ENCODE results near the gene PDCL2.
"Not testable (repeated sequence)": the region's sequence is repeated elsewhere in the genome, so short reads cannot be mapped to it uniquely, and the experiment has no call there.

Gene PDCL2

GRCh38 chr4:55600640-55601039 is 8.6 kb upstream of the PDCL2 start:
- Histone ChIP-seq H3K9ac (ENCODE audit: low read depth in 1 of 2, low read length in 2 of 2) (no peak overlapping the region), H3K4me3 (ENCODE audit: low read length in 2 of 2) (no peak overlapping the region), H3K27ac (ENCODE audit: low read depth in 2 of 2, low read length in 2 of 2) (no peak overlapping the region), H3K36me3 (ENCODE audit: control insufficient read depth in 2 of 2, insufficient read depth in 2 of 2, low read length in 2 of 2) (no peaks in the 10 kb centered on the region), H3K27me3 (ENCODE audit: control insufficient read depth in 2 of 2, insufficient read depth in 2 of 2, low read length in 2 of 2) (no peaks in the 10 kb centered on the region), H3K9me3 (ENCODE audit: control insufficient read depth in 2 of 2, low read length in 2 of 2) (no peaks in the 10 kb centered on the region), H3K4me1 (ENCODE audit: control insufficient read depth in 2 of 2, insufficient read depth in 2 of 2, low read length in 2 of 2) (no peaks in the 10 kb centered on the region)

DNA sequence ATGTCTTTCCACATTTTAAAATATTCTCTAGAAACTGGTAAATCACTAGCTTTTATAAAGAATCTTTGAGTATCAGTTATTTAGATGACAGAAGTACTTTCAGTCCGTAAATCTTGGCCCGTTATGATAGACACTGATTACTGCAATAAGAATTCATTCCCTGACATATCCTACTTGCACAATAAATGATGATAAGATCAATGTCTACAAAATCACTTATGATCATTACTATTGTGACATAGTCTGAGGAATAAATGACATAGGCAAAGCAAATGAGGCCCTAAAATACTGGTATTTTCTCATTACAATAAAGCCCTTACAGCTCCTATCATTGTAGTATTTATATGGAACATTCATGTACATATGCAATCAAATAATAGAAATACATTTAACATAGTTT is 6.6 kb upstream of the PDCL2 start:
- Histone ChIP-seq H3K27me3 (ENCODE audit: control insufficient read depth in 2 of 2, insufficient read depth in 2 of 2, low read length in 2 of 2) (no peaks in the 10 kb centered on the region), H3K9ac (ENCODE audit: low read depth in 1 of 2, low read length in 2 of 2) (no peak overlapping the region), H3K27ac (ENCODE audit: low read depth in 2 of 2, low read length in 2 of 2) (no peak overlapping the region), H3K4me1 (ENCODE audit: control insufficient read depth in 2 of 2, insufficient read depth in 2 of 2, low read length in 2 of 2) (no peaks in the 10 kb centered on the region), H3K4me3 (ENCODE audit: low read length in 2 of 2) (no peak overlapping the region), H3K9me3 (ENCODE audit: control insufficient read depth in 2 of 2, low read length in 2 of 2) (no peaks in the 10 kb centered on the region), H3K36me3 (ENCODE audit: control insufficient read depth in 2 of 2, insufficient read depth in 2 of 2, low read length in 2 of 2) (no peaks in the 10 kb centered on the region)

- Histone ChIP-seq H3K36me3 (ENCODE audit: control insufficient read depth in 2 of 2, insufficient read depth in 2 of 2, low read length in 2 of 2) (no peaks in the 10 kb centered on the region), H3K27ac (ENCODE audit: low read depth in 2 of 2, low read length in 2 of 2) (no peak overlapping the region), H3K27me3 (ENCODE audit: control insufficient read depth in 2 of 2, insufficient read depth in 2 of 2, low read length in 2 of 2) (no peaks in the 10 kb centered on the region), H3K9me3 (ENCODE audit: control insufficient read depth in 2 of 2, low read length in 2 of 2) (no peaks in the 10 kb centered on the region), H3K9ac (ENCODE audit: low read depth in 1 of 2, low read length in 2 of 2) (no peak overlapping the region), H3K4me3 (ENCODE audit: low read length in 2 of 2) (no peak overlapping the region), H3K4me1 (ENCODE audit: control insufficient read depth in 2 of 2, insufficient read depth in 2 of 2, low read length in 2 of 2) (no peaks in the 10 kb centered on the region)
Observed at GRCh38 chr4:55588160-55588559, 3.9 kb downstream of the PDCL2 start.

- not testable (repeated sequence) for H3K36me3 ChIP-seq (ENCODE audit: control insufficient read depth in 2 of 2, insufficient read depth in 2 of 2, low read length in 2 of 2); H3K9ac ChIP-seq (ENCODE audit: low read depth in 1 of 2, low read length in 2 of 2); H3K4me1 ChIP-seq (ENCODE audit: control insufficient read depth in 2 of 2, insufficient read depth in 2 of 2, low read length in 2 of 2); H3K4me3 ChIP-seq (ENCODE audit: low read length in 2 of 2); H3K27ac ChIP-seq (ENCODE audit: low read depth in 2 of 2, low read length in 2 of 2); H3K27me3 ChIP-seq (ENCODE audit: control insufficient read depth in 2 of 2, insufficient read depth in 2 of 2, low read length in 2 of 2); H3K9me3 ChIP-seq (ENCODE audit: control insufficient read depth in 2 of 2, low read length in 2 of 2)
Observed at GRCh38 chr4:55582773-55583172, 9.3 kb downstream of the PDCL2 start.

- H3K4me1 ChIP-seq (ENCODE audit: control insufficient read depth in 2 of 2, insufficient read depth in 2 of 2, low read length in 2 of 2) = no peaks in the 10 kb centered on the region
- H3K36me3 ChIP-seq (ENCODE audit: control insufficient read depth in 2 of 2, insufficient read depth in 2 of 2, low read length in 2 of 2) = no peaks in the 10 kb centered on the region
- no peak overlapping the region for H3K27ac ChIP-seq (ENCODE audit: low read depth in 2 of 2, low read length in 2 of 2)
Observed at GRCh38 chr4:55578341-55579010, 13.6 kb downstream of the PDCL2 start.

GRCh38 chr4:55575513-55575912 is 16.5 kb downstream of the PDCL2 start:
- Histone ChIP-seq H3K4me1 (ENCODE audit: control insufficient read depth in 2 of 2, insufficient read depth in 2 of 2, low read length in 2 of 2) (no peaks in the 10 kb centered on the region), H3K27me3 (ENCODE audit: control insufficient read depth in 2 of 2, insufficient read depth in 2 of 2, low read length in 2 of 2) (no peaks in the 10 kb centered on the region), H3K9me3 (ENCODE audit: control insufficient read depth in 2 of 2, low read length in 2 of 2) (peaks cover 0 to 5% of the 10 kb centered on the region in 2 donors), H3K36me3 (ENCODE audit: control insufficient read depth in 2 of 2, insufficient read depth in 2 of 2, low read length in 2 of 2) (no peaks in the 10 kb centered on the region), H3K9ac (ENCODE audit: low read depth in 1 of 2, low read length in 2 of 2) (no peak overlapping the region), H3K27ac (ENCODE audit: low read depth in 2 of 2, low read length in 2 of 2) (no peak overlapping the region), H3K4me3 (ENCODE audit: low read length in 2 of 2) (no peak overlapping the region)

More at GRCh38 chr4:55578341-55579010, 13.6 kb downstream of the PDCL2 start:
- no peaks in the 10 kb centered on the region for H3K27me3 ChIP-seq (ENCODE audit: control insufficient read depth in 2 of 2, insufficient read depth in 2 of 2, low read length in 2 of 2)
- no peak overlapping the region for H3K4me3 ChIP-seq (ENCODE audit: low read length in 2 of 2)
- peaks cover 0 to 5% of the 10 kb centered on the region in 2 donors for H3K9me3 ChIP-seq (ENCODE audit: control insufficient read depth in 2 of 2, low read length in 2 of 2)
- no peak overlapping the region for H3K9ac ChIP-seq (ENCODE audit: low read depth in 1 of 2, low read length in 2 of 2)

DNA sequence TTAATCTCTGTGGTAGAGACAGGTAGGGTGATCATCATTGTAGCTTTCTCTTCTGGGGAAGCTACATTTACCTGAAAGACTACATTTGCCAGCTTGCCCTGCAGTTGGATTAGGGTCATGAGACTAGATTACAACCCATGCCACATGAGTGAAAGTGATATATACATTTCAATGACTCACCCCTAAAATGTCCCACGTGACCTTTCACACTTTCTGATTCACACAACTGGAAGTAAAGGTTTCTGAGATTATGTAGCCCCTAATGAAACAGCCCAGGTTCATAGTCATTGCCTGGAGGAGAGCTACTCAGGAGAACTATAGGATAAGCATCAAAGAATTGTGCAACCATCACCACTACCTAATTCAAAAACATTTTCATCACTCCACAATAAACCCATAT is 17.8 kb downstream of the PDCL2 start:
- H3K27me3 ChIP-seq (ENCODE audit: control insufficient read depth in 2 of 2, insufficient read depth in 2 of 2, low read length in 2 of 2) = no peaks in the 10 kb centered on the region
- no peak overlapping the region for H3K4me3 ChIP-seq (ENCODE audit: low read length in 2 of 2)
- no peaks in the 10 kb centered on the region for H3K4me1 ChIP-seq (ENCODE audit: control insufficient read depth in 2 of 2, insufficient read depth in 2 of 2, low read length in 2 of 2)
- no peak overlapping the region for H3K9ac ChIP-seq (ENCODE audit: low read depth in 1 of 2, low read length in 2 of 2)
- H3K36me3 ChIP-seq (ENCODE audit: control insufficient read depth in 2 of 2, insufficient read depth in 2 of 2, low read length in 2 of 2) = no peaks in the 10 kb centered on the region
- H3K9me3 ChIP-seq (ENCODE audit: control insufficient read depth in 2 of 2, low read length in 2 of 2) = peaks cover 0 to 5% of the 10 kb centered on the region in 2 donors
- no peak overlapping the region for H3K27ac ChIP-seq (ENCODE audit: low read depth in 2 of 2, low read length in 2 of 2)

- Histone ChIP-seq H3K4me3 (ENCODE audit: low read length in 2 of 2) (no peak overlapping the region), H3K27me3 (ENCODE audit: control insufficient read depth in 2 of 2, insufficient read depth in 2 of 2, low read length in 2 of 2) (no peaks in the 10 kb centered on the region), H3K9me3 (ENCODE audit: control insufficient read depth in 2 of 2, low read length in 2 of 2) (peaks cover 0 to 5% of the 10 kb centered on the region in 2 donors), H3K9ac (ENCODE audit: low read depth in 1 of 2, low read length in 2 of 2) (no peak overlapping the region), H3K36me3 (ENCODE audit: control insufficient read depth in 2 of 2, insufficient read depth in 2 of 2, low read length in 2 of 2) (no peaks in the 10 kb centered on the region), H3K27ac (ENCODE audit: low read depth in 2 of 2, low read length in 2 of 2) (no peak overlapping the region), H3K4me1 (ENCODE audit: control insufficient read depth in 2 of 2, insufficient read depth in 2 of 2, low read length in 2 of 2) (no peaks in the 10 kb centered on the region)
Observed at GRCh38 chr4:55571806-55572205, 20.2 kb downstream of the PDCL2 start.

GRCh38 chr4:55568905-55569504 is 23.0 kb downstream of the PDCL2 start:
- Histone ChIP-seq H3K9me3 (ENCODE audit: control insufficient read depth in 2 of 2, low read length in 2 of 2) (no peaks in the 10 kb centered on the region), H3K4me3 (ENCODE audit: low read length in 2 of 2) (no peak overlapping the region), H3K27me3 (ENCODE audit: control insufficient read depth in 2 of 2, insufficient read depth in 2 of 2, low read length in 2 of 2) (no peaks in the 10 kb centered on the region), H3K9ac (ENCODE audit: low read depth in 1 of 2, low read length in 2 of 2) (no peak overlapping the region), H3K36me3 (ENCODE audit: control insufficient read depth in 2 of 2, insufficient read depth in 2 of 2, low read length in 2 of 2) (no peaks in the 10 kb centered on the region), H3K27ac (ENCODE audit: low read depth in 2 of 2, low read length in 2 of 2) (no peak overlapping the region), H3K4me1 (ENCODE audit: control insufficient read depth in 2 of 2, insufficient read depth in 2 of 2, low read length in 2 of 2) (no peaks in the 10 kb centered on the region)

DNA sequence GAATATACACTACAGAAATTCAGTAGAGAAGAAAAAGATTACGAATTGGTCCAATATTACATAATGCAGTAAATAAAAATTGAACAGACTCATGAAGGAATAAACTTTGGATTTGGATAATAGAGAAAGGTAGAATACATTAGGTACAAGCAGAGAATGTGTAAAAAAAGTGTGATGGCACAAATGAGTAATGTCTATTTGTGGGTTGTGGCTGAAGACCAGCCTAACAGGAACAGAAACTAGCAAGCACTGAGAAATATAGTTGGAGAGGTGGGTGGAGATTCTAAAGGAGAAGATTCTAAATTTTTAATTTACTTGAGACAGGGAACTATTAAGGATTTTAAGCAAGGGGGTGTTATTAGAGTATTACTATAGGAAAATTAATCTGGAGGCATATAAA is 30.2 kb downstream of the PDCL2 start:
- Histone ChIP-seq H3K27ac (ENCODE audit: low read depth in 2 of 2, low read length in 2 of 2) (no peak overlapping the region), H3K4me1 (ENCODE audit: control insufficient read depth in 2 of 2, insufficient read depth in 2 of 2, low read length in 2 of 2) (no peaks in the 10 kb centered on the region), H3K9ac (ENCODE audit: low read depth in 1 of 2, low read length in 2 of 2) (no peak overlapping the region), H3K9me3 (ENCODE audit: control insufficient read depth in 2 of 2, low read length in 2 of 2) (no peaks in the 10 kb centered on the region), H3K36me3 (ENCODE audit: control insufficient read depth in 2 of 2, insufficient read depth in 2 of 2, low read length in 2 of 2) (no peaks in the 10 kb centered on the region), H3K27me3 (ENCODE audit: control insufficient read depth in 2 of 2, insufficient read depth in 2 of 2, low read length in 2 of 2) (no peaks in the 10 kb centered on the region), H3K4me3 (ENCODE audit: low read length in 2 of 2) (no peak overlapping the region)

Measured in mucosa of rectum (tissue), 2 donors.